Spleen (tissue), 11 donors: ENCODE data around the gene VSX2. TPM values are rescaled to one million over a fixed set of nuclear protein-coding genes. Genes with fewer than 3 reads are reported as not detected.

Source experiments
- DNase-seq: peaks from one replicate; pipeline ENCODE4 v3.0.0-alpha.2; 2020
- H3K27ac ChIP-seq, 8 donors: fragments of 200-600 bp; sonication (generic) in 7 of 8; 1 replicate in 4 of 8; 2 replicates in 4 of 8; pipeline versions ENCODE4 v1.5.0 to v1.8.0; 2016 to 2021; ENCODE audit warnings: inconsistent platforms in 4 of 8, mild to moderate bottlenecking in 4 of 8, moderate library complexity in 1 of 8
- H3K27me3 ChIP-seq, 7 donors: fragments of 200-600 bp; sonication (generic) in 6 of 7; replicated peaks in 1 of 7; 1 replicate in 4 of 7; 2 replicates in 3 of 7; pipeline versions ENCODE4 v1.5.0 to v1.8.0; 2016 to 2021; ENCODE audit warnings: inconsistent platforms in 3 of 7, mild to moderate bottlenecking in 1 of 7
- H3K36me3 ChIP-seq, 6 donors: fragments of 200-600 bp; sonication (generic) in 5 of 6; 1 replicate in 4 of 6; 2 replicates in 2 of 6; pipeline versions ENCODE4 v1.5.0 to v1.8.0; 2016 to 2021; ENCODE audit warnings: inconsistent platforms in 2 of 6
- H3K4me1 ChIP-seq, 6 donors: fragments of 200-600 bp; sonication (generic) in 5 of 6; 1 replicate in 3 of 6; 2 replicates in 3 of 6; pipeline versions ENCODE4 v1.5.0 to v1.8.0; 2016 to 2021; ENCODE audit warnings: inconsistent platforms in 3 of 6
- H3K4me3 ChIP-seq, 8 donors: fragments of 200-600 bp; sonication (generic) in 7 of 8; 1 replicate in 4 of 8; 2 replicates in 4 of 8; pipeline versions ENCODE4 v1.5.0 to v1.8.0; 2016 to 2021; ENCODE audit warnings: inconsistent platforms in 4 of 8, mild to moderate bottlenecking in 4 of 8, moderate library complexity in 2 of 8
- H3K9me3 ChIP-seq, 8 donors: fragments of 200-600 bp; sonication (generic) in 7 of 8; 1 replicate in 4 of 8; 2 replicates in 4 of 8; pipeline versions ENCODE4 v1.5.0 to v1.8.0; 2016 to 2021; ENCODE audit warnings: inconsistent platforms in 4 of 8
- CTCF ChIP-seq, 11 experiments: fragments of 200-600 bp in 7 of 11; fragments of 450-650 bp in 4 of 11; sonication (generic) in 4 of 11; IDR thresholded peaks in 8 of 11; conservative IDR thresholded peaks in 3 of 11; 1 replicate in 7 of 11; 2 replicates in 4 of 11; pipeline versions ENCODE4 v1.4.0 to v1.8.0; 2016 to 2021; ENCODE audit warnings: antibody characterized with exemption in 11 of 11, inconsistent platforms in 4 of 11, mild to moderate bottlenecking in 1 of 11
- POLR2A ChIP-seq, 3 donors: fragments of 450-650 bp; IDR thresholded peaks; one replicate each; pipeline ENCODE4 v1.5.1; 2017; ENCODE audit warnings: antibody characterized with exemption in 3 of 3, mild to moderate bottlenecking in 1 of 3
- POLR2AphosphoS5 ChIP-seq, 3 donors: sonication (generic); formaldehyde crosslinking; IDR thresholded peaks; one replicate each; pipeline ENCODE4 v1.5.1; 2017; ENCODE audit warnings: antibody characterized with exemption in 3 of 3
- WGBS, 5 donors: extraction: QIAGEN DNeasy Blood & Tissue Kit in 3 of 5; methylation state at CpG; one replicate each; pipeline versions ENCODE4 v1.1.5 to v1.1.7; 2013 to 2018; 5-methylcytosine and 5-hydroxymethylcytosine counted together
- intact Hi-C: fragments of 100-400 bp; cut with DNase I; formaldehyde crosslinking; loops from one replicate; pipeline ENCODE4 v1.15.0; 2023; ENCODE audit warnings: low total_unique reads
- polyA plus RNA-seq, 3 donors: library from polyadenylated mRNA; stranded (reverse); fragments of 200-250 nt; gene quantifications; one replicate each; pipeline ENCODE4 v1.2.1, GENCODE V29; 2013
- total RNA-seq, 7 donors: library from RNA; depleted of rRNA in 3 of 7; stranded (reverse); fragments of >200 nt in 3 of 7; fragmentation: NEBNext Ultra II Directional in 4 of 7; extraction: Animal tissue kit (Norgen Biotek cat#: 25700) in 4 of 7; gene quantifications; one replicate each; pipeline versions ENCODE4 v1.1.0 to v1.2.1, GENCODE V29; 2016 to 2021
- donor health status: healthy with polysubstance abuse.
- donor health status: DM: no; HTN: no; CAD: no; lungs with moderate emphysema.
- donor health status: DM: no; HTN: no; CAD: no.
- donor health status: Bipolar disorder and iron deficiency.
- donor health status: healthy.
- donor health status: DM: no; HTN: no; CAD: no.
- donor health status: DM: yes; HTN: yes; CAD: no.

The VSX2 gene
- total and polyA plus RNA-seq, 10 donors: not detected

- no peaks in the 10 kb centered on the region for H3K4me1 ChIP-seq
- intact Hi-C loops: no loop called here
- WGBS, 5 donors: 96 to 100% (median 97%) methylated on average over 7 of the region's 7 CpGs
- H3K4me3 ChIP-seq: no peak overlapping the region
- H3K27ac ChIP-seq: no peak overlapping the region
- H3K36me3 ChIP-seq: peaks cover 0 to 39% (median 15%) of the 10 kb centered on the region in 6 donors
- no peak for DNase-seq
- H3K9me3 ChIP-seq: no peaks in the 10 kb centered on the region
- no peaks in the 10 kb centered on the region for H3K27me3 ChIP-seq
- TF ChIP-seq POLR2A (IDR thresholded peaks at IDR 0.05) (no peak), CTCF (IDR thresholded peaks at IDR 0.05 in 8 of 11, conservative IDR thresholded peaks at IDR 0.05 in 3 of 11) (no peak), POLR2AphosphoS5 (IDR thresholded peaks at IDR 0.05) (no peak)
These were observed 43.6 kb upstream of the VSX2 start for GRCh38 chr14:74195623-74196022.

GRCh38 chr14:74198441-74199234 lies 40.6 kb upstream of the VSX2 start:
- Histone ChIP-seq H3K4me3 (no peak overlapping the region), H3K27me3 (no peaks in the 10 kb centered on the region), H3K9me3 (no peaks in the 10 kb centered on the region), H3K36me3 (peaks cover 0 to 55% (median 27%) of the 10 kb centered on the region in 6 donors), H3K27ac (no peak overlapping the region), H3K4me1 (no peaks in the 10 kb centered on the region)
- WGBS, 5 donors: 92 to 97% (median 96%) methylated on average over 7 of the region's 7 CpGs
- intact Hi-C loops: no loop called here
- TF ChIP-seq CTCF (IDR thresholded peaks at IDR 0.05 in 8 of 11, conservative IDR thresholded peaks at IDR 0.05 in 3 of 11) (no peak), POLR2A (IDR thresholded peaks at IDR 0.05) (no peak), POLR2AphosphoS5 (IDR thresholded peaks at IDR 0.05) (no peak)
- no peak for DNase-seq

- TF ChIP-seq POLR2AphosphoS5 (IDR thresholded peaks at IDR 0.05) (no peak), POLR2A (IDR thresholded peaks at IDR 0.05) (no peak), CTCF (IDR thresholded peaks at IDR 0.05 in 8 of 11, conservative IDR thresholded peaks at IDR 0.05 in 3 of 11) (no peak)
These were observed 37.1 kb upstream of the VSX2 start for GRCh38 chr14:74202113-74202512.

GRCh38 chr14:74203639-74204038 lies 35.6 kb upstream of the VSX2 start:
- Histone ChIP-seq H3K9me3 (no peaks in the 10 kb centered on the region), H3K27me3 (no peaks in the 10 kb centered on the region), H3K36me3 (peaks cover 0 to 57% (median 27%) of the 10 kb centered on the region in 6 donors), H3K4me3 (no peak overlapping the region), H3K4me1 (no peaks in the 10 kb centered on the region), H3K27ac (no peak overlapping the region)
- intact Hi-C loops: no loop called here
- TF ChIP-seq CTCF (IDR thresholded peaks at IDR 0.05 in 8 of 11, conservative IDR thresholded peaks at IDR 0.05 in 3 of 11) (no peak), POLR2AphosphoS5 (IDR thresholded peaks at IDR 0.05) (no peak), POLR2A (IDR thresholded peaks at IDR 0.05) (no peak)
- no peak for DNase-seq
- WGBS, 5 donors: 95 to 99% (median 96%) methylated on average over 8 of the region's 8 CpGs

More at GRCh38 chr14:74202113-74202512, 37.1 kb upstream of the VSX2 start:
- Histone ChIP-seq H3K4me3 (no peak overlapping the region), H3K27ac (no peak overlapping the region), H3K9me3 (no peaks in the 10 kb centered on the region), H3K4me1 (no peaks in the 10 kb centered on the region), H3K36me3 (peaks cover 0 to 63% (median 27%) of the 10 kb centered on the region in 6 donors), H3K27me3 (no peaks in the 10 kb centered on the region)
- no peak for DNase-seq
- intact Hi-C loops: no loop called here
